Inflammatory macrophage treated with lipopolysaccharide for 4 hours (primary cell): ENCODE measurements around the gene C2CD2.

Source experiments
- DNase-seq: peaks from one replicate; pipeline ENCODE4 v3.0.0-alpha.2; 2020

Gene C2CD2

GRCh38 chr21:41881051-41881450 lies 72.8 kb downstream of the C2CD2 start:
- no peak for DNase-seq

- no peak for DNase-seq
Observed at GRCh38 chr21:41880153-41880552, 73.7 kb downstream of the C2CD2 start.

GRCh38 chr21:41879190-41879998 lies 74.4 kb downstream of the C2CD2 start, which contains the start of gene PRDM15:
PRDM15 (minus strand) TSS chr21:41879344; CDS start chr21:41860363, 18,981 bp downstream.
- peak; percentile 71 for DNase-seq

- DNase-seq, result peak; percentile 77
Observed at GRCh38 chr21:41878831-41879189, 75.0 kb downstream of the C2CD2 start.

- peak; percentile 39 for DNase-seq
Observed at GRCh38 chr21:41877901-41878830, 75.7 kb downstream of the C2CD2 start.

- DNase-seq, result no peak
Observed at GRCh38 chr21:41876928-41877652, 76.7 kb downstream of the C2CD2 start.

GRCh38 chr21:41876396-41876795 lies 77.4 kb downstream of the C2CD2 start:
- no peak for DNase-seq

- no peak for DNase-seq
Observed at GRCh38 chr21:41875086-41875485, 78.7 kb downstream of the C2CD2 start.

- no peak for DNase-seq
Observed at GRCh38 chr21:41874611-41875010, 79.2 kb downstream of the C2CD2 start.

- no peak for DNase-seq
Observed at GRCh38 chr21:41873426-41873825, 80.4 kb downstream of the C2CD2 start.

GRCh38 chr21:41873005-41873404 lies 80.8 kb downstream of the C2CD2 start:
- no peak for DNase-seq

- no peak for DNase-seq
Observed at GRCh38 chr21:41871293-41872030, 82.4 kb downstream of the C2CD2 start.

- no peak for DNase-seq
Observed at GRCh38 chr21:41869771-41870170, 84.0 kb downstream of the C2CD2 start.

GRCh38 chr21:41868062-41868710 lies 85.6 kb downstream of the C2CD2 start:
- no peak for DNase-seq

- DNase-seq, result no peak
Observed at GRCh38 chr21:41867313-41867712, 86.5 kb downstream of the C2CD2 start.

GRCh38 chr21:41866274-41866809 lies 87.5 kb downstream of the C2CD2 start:
- DNase-seq, result no peak

- DNase-seq, result no peak
Observed at GRCh38 chr21:41865002-41865777, 88.6 kb downstream of the C2CD2 start.

- DNase-seq, result no peak
Observed at GRCh38 chr21:41864311-41865001, 89.4 kb downstream of the C2CD2 start.

GRCh38 chr21:41863439-41863740 lies 90.4 kb downstream of the C2CD2 start:
- no peak for DNase-seq

- DNase-seq, result no peak
Observed at GRCh38 chr21:41861987-41862386, 91.8 kb downstream of the C2CD2 start.
